IPS DF 6.9 (cell line): ENCODE measurements around the gene SLC37A2.
"Not testable (repeated sequence)": the region's sequence is repeated elsewhere in the genome, so short reads cannot be mapped to it uniquely, and the experiment has no call there.

Source experiments
- DNase-seq: peaks from one replicate; pipeline ENCODE4 v3.0.0-alpha.2; 2013; ENCODE audit warnings: low read depth, low spot score
- H3K27ac ChIP-seq: one replicate; pipeline ENCODE4 v1.5.1; 2013; ENCODE audit warnings: low read length, control low read depth
- H3K27me3 ChIP-seq: 2 replicates; pipeline ENCODE4 v1.6.1; 2013; ENCODE audit warnings: mild to moderate bottlenecking, low read length; ENCODE audit not compliant: control insufficient read depth, insufficient read depth
- H3K36me3 ChIP-seq: 2 replicates; pipeline ENCODE4 v1.6.1; 2013; ENCODE audit warnings: low read length; ENCODE audit not compliant: control insufficient read depth, insufficient read depth
- H3K4me1 ChIP-seq: 2 replicates; pipeline ENCODE4 v1.6.1; 2013; ENCODE audit warnings: low read length; ENCODE audit not compliant: control insufficient read depth, insufficient read depth
- H3K4me3 ChIP-seq: 2 replicates; pipeline ENCODE4 v1.5.1; 2013; ENCODE audit warnings: mild to moderate bottlenecking, low read length
- H3K9me3 ChIP-seq: 2 replicates; pipeline ENCODE4 v1.6.1; 2013; ENCODE audit warnings: low read length, inconsistent platforms; ENCODE audit not compliant: control insufficient read depth, insufficient read depth
- WGBS: extraction: QIAGEN DNeasy Blood & Tissue Kit; methylation state at CpG from one replicate; pipeline ENCODE4 v1.1.7; 2013; ENCODE audit warnings: mixed read lengths, missing lambda C conversion rate; ENCODE audit not compliant: insufficient read length, insufficient coverage; 5-methylcytosine and 5-hydroxymethylcytosine counted together

The SLC37A2 gene

DNA sequence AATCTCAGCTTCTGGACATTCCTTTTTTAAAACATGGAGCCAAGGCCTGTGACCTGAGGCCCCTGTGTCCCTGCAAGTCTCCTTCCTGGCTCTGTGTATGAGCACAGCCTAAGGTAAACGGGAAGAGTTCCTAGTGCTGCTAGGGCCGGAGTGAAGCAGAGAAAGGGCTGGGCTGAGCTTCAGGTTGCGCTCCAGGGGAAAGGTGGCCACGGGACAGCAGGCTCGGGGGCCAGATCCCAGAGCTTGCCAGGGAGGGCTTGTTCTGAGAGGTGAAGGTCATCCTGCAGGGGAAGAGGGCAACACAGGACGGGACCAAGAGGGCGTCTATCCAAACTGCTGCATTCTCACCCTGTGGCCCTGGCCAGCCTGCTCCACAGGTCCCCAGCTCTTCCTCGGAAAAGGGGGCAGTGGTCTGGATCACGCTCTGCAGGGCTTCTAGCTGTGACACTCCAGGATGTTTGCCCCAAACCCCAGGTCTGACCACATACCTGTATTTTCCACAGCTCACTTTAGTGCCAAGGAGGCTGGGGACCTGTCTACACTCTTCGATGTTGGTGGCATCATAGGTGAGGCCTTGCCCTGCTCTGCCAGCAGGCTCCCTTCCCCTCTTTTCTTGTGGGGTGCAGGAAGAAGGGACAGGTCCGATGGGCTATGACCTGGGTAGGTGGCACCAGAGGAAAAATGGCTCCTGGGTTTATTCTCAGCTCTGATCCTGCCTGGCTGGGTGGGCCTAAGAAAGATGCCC, 20.4 kb downstream of the SLC37A2 start:
- no peak overlapping the region for H3K27ac ChIP-seq
- no peaks in the 10 kb centered on the region for H3K4me1 ChIP-seq
- no peak for DNase-seq
- no peak overlapping the region for H3K4me3 ChIP-seq
- WGBS = no CpG with 5 or more reads among the region's 11 CpGs
- H3K9me3 ChIP-seq = no peaks in the 10 kb centered on the region
- no peaks in the 10 kb centered on the region for H3K27me3 ChIP-seq
- no peaks in the 10 kb centered on the region for H3K36me3 ChIP-seq

DNA sequence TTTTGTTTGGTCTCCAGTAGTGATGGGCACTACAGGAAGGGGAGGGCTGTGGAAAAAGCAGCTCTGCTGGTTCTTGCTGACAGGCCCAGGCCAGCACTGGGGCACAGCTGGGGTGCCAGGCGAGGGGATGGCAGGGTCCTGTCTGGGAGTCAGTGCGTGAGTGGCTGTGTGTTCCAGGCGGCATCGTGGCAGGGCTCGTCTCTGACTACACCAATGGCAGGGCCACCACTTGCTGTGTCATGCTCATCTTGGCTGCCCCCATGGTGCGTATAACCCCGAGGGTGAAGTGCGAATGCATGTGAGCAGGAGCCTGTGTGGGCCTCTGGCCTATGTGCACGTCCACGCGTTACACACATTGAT, 20.9 kb downstream of the SLC37A2 start:
- Histone ChIP-seq H3K36me3 (no peaks in the 10 kb centered on the region), H3K27ac (no peak overlapping the region), H3K4me1 (no peaks in the 10 kb centered on the region), H3K4me3 (no peak overlapping the region), H3K9me3 (no peaks in the 10 kb centered on the region), H3K27me3 (no peaks in the 10 kb centered on the region)
- no peak for DNase-seq
- WGBS = no CpG with 5 or more reads among the region's 11 CpGs

DNA sequence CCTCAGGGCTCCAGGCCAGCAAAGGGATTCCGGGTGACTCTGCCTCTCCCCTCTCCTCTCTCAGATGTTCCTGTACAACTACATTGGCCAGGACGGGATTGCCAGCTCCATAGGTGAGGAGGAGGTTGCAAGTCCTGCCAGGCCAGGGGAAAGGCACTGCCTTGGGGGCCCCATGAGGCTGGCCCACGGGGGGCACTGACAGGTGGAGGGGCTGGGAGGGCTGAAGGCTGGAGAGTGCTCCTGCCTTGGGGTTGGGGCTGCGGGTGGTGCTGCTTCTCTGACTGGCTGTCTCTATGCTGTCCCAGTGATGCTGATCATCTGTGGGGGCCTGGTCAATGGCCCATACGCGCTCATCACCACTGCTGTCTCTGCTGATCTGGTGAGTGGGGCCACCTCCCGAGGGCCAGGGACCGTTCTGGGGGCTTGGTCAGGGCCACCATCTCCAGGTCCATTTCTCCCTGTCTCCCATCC, 21.7 kb downstream of the SLC37A2 start:
- no peaks in the 10 kb centered on the region for H3K4me1 ChIP-seq
- no peak for DNase-seq
- H3K27ac ChIP-seq = no peak overlapping the region
- no peak overlapping the region for H3K4me3 ChIP-seq
- no peaks in the 10 kb centered on the region for H3K36me3 ChIP-seq
- WGBS = no CpG with 5 or more reads among the region's 8 CpGs
- no peaks in the 10 kb centered on the region for H3K27me3 ChIP-seq
- H3K9me3 ChIP-seq = no peaks in the 10 kb centered on the region

GRCh38 chr11:125085301-125086081, 22.4 kb downstream of the SLC37A2 start:
- Histone ChIP-seq H3K27ac (no peak overlapping the region), H3K27me3 (no peaks in the 10 kb centered on the region), H3K9me3 (no peaks in the 10 kb centered on the region), H3K4me3 (no peak overlapping the region), H3K4me1 (no peaks in the 10 kb centered on the region), H3K36me3 (no peaks in the 10 kb centered on the region)
- no peak for DNase-seq
- WGBS = no CpG with 5 or more reads among the region's 20 CpGs

DNA sequence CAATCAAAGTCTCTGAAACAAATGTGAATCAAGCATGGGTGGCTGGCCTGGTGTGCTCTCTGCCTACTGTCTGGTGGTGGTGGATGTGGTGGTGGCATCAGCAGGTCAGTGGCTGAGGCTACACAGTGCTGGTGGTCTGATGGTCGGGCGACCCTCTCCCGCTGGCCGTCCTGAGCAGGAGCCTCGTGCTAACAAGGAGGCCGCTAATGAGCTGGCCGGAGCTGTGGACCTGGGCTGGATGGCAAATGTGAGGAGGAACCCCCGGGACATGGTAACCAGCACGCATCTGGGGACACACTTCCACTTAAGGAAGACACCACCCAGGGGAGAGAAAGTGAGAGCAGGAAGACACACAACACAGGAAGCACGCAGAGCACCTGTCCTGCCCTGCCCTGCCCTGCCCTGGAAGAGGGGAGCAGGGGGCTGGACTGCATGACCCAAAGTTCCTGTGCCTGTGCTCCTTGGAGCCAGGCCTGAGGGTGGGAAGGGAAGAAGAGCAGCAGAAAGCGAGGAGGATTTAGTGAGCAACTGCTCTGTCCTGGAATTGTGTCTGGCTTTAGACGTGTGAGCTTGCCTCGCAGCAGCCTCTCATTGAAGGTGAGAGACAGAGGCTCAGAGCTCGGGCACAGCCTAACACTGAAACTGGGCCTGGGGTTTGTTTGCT, 23.7 kb downstream of the SLC37A2 start:
- WGBS = no CpG with 5 or more reads among the region's 14 CpGs
- Histone ChIP-seq H3K9me3 (no peaks in the 10 kb centered on the region), H3K4me1 (no peaks in the 10 kb centered on the region), H3K27me3 (no peaks in the 10 kb centered on the region), H3K4me3 (no peak overlapping the region), H3K36me3 (no peaks in the 10 kb centered on the region), H3K27ac (no peak overlapping the region)
- no peak for DNase-seq

GRCh38 chr11:125088123-125088522, 25.0 kb downstream of the SLC37A2 start:
- Histone ChIP-seq H3K4me3 (no peak overlapping the region), H3K27me3 (no peaks in the 10 kb centered on the region), H3K9me3 (no peaks in the 10 kb centered on the region), H3K27ac (no peak overlapping the region), H3K36me3 (no peaks in the 10 kb centered on the region), H3K4me1 (peaks cover 2% of the 10 kb centered on the region; the same call in 1 of the 2 replicates)
- no CpG with 5 or more reads among the region's 2 CpGs for WGBS
- DNase-seq = no peak

GRCh38 chr11:125088576-125089455, 25.7 kb downstream of the SLC37A2 start:
- Histone ChIP-seq H3K4me1 (peaks cover 2% of the 10 kb centered on the region; the same call in 1 of the 2 replicates), H3K27me3 (no peaks in the 10 kb centered on the region), H3K9me3 (no peaks in the 10 kb centered on the region), H3K27ac (no peak overlapping the region), H3K36me3 (no peaks in the 10 kb centered on the region), H3K4me3 (no peak overlapping the region)
- DNase-seq = no peak
- no CpG with 5 or more reads among the region's 20 CpGs for WGBS

- not testable (repeated sequence) for H3K4me3 ChIP-seq, H3K27ac ChIP-seq, H3K27me3 ChIP-seq, H3K4me1 ChIP-seq, H3K9me3 ChIP-seq, H3K36me3 ChIP-seq, DNase-seq
- WGBS = no CpG with 5 or more reads among the region's 31 CpGs
These were observed 26.4 kb downstream of the SLC37A2 start for GRCh38 chr11:125089481-125089880.

- not testable (repeated sequence) for H3K36me3 ChIP-seq, H3K27me3 ChIP-seq, DNase-seq, H3K9me3 ChIP-seq, H3K4me3 ChIP-seq, H3K4me1 ChIP-seq, H3K27ac ChIP-seq
- no CpG with 5 or more reads among the region's 10 CpGs for WGBS
These were observed 27.0 kb downstream of the SLC37A2 start for GRCh38 chr11:125090151-125090550.

DNA sequence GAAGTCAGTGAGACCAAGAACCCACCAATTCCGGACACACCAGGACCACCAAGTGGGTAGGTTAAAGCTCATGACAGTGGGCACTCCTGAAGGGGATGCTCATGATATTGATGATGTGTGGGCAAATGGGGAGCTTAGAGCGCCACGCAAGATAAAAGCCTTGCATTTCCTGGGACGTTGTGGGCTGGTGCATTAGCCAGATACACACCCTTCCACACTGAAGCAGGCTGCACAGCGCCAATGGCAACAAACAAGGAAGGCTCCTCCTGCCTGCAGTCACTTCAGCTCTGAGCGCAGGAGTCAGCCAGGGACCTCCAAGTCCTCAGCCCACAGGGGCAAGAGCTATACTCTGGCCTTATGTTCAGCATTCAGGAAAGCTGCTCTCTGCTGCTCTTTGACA, 27.7 kb downstream of the SLC37A2 start:
- no peaks in the 10 kb centered on the region for H3K9me3 ChIP-seq
- H3K4me1 ChIP-seq = peaks cover 2% of the 10 kb centered on the region; the same call in 1 of the 2 replicates
- H3K36me3 ChIP-seq = no peaks in the 10 kb centered on the region
- no peak overlapping the region for H3K27ac ChIP-seq
- WGBS = no CpG with 5 or more reads among the region's 6 CpGs
- no peaks in the 10 kb centered on the region for H3K27me3 ChIP-seq
- H3K4me3 ChIP-seq = no peak overlapping the region
- DNase-seq = no peak
